Endothelial cell of umbilical vein (primary cell): ENCODE measurements around the gene AQP12B. TPM values are rescaled to one million over a fixed set of nuclear protein-coding genes. Genes with fewer than 3 reads are reported as not detected.

ENCODE experiments used
- BruUV-seq: library from RNA; stranded (reverse); fragments of 400-500 nt; replicated peaks from 2 replicates; lab custom pipeline; 2021; lab: Mats Ljungman, UMichigan
- CTCF ChIA-PET: fragments of 300-600, 350-600 bp; sonication (Branson Sonifier 250); formaldehyde crosslinking; loops from one replicate; lab custom pipeline; 2021; ENCODE audit warnings: antibody characterized with exemption, inconsistent platforms; lab: Charles Lee
- POLR2A ChIA-PET: fragments of 300-600, 350-600 bp; sonication (Branson Sonifier 250); formaldehyde crosslinking; loops from one replicate; lab custom pipeline; 2021; ENCODE audit warnings: antibody characterized with exemption, inconsistent platforms; lab: Charles Lee
- DNase-seq: peaks from one replicate; pipeline ENCODE4 v3.0.0-alpha.2; 2011; ENCODE audit warnings: low read depth, low spot score
- FAIRE-seq: peaks from 2 replicates; lab custom pipeline; 2011; peaks lifted over from hg19 to GRCh38; lab: Jason Lieb, UNC
- H2AFZ ChIP-seq: 2 replicates; pipeline ENCODE4 v1.6.0; 2012; ENCODE audit warnings: low read depth, low read length, control low read depth, inconsistent platforms
- H3K27ac ChIP-seq: 2 replicates; pipeline ENCODE4 v1.5.1; 2011; ENCODE audit warnings: low read depth, mild to moderate bottlenecking, control low read depth, low read length, moderate library complexity; ENCODE audit not compliant: insufficient read depth
- H3K27me3 ChIP-seq, 2 experiments: 2 replicates each; pipeline versions ENCODE4 v1.6.0 to v1.6.1; 2011; ENCODE audit warnings: low read length in 2 of 2, mixed read lengths in 1 of 2; ENCODE audit not compliant: control insufficient read depth in 2 of 2, insufficient read depth in 2 of 2
- H3K36me3 ChIP-seq, 2 experiments: 2 replicates in 1 of 2; 3 replicates in 1 of 2; pipeline ENCODE4 v1.5.1; 2011; ENCODE audit warnings: low read length in 2 of 2, mild to moderate bottlenecking in 1 of 2, moderate library complexity in 1 of 2; ENCODE audit not compliant: control insufficient read depth in 2 of 2, insufficient read depth in 2 of 2; ENCODE audit errors: extremely low read depth in 1 of 2
- H3K4me1 ChIP-seq: 3 replicates; pipeline ENCODE4 v1.5.1; 2011; ENCODE audit warnings: mild to moderate bottlenecking, low read length; ENCODE audit not compliant: control insufficient read depth, insufficient read depth; ENCODE audit errors: extremely low read depth
- H3K4me2 ChIP-seq: 2 replicates; pipeline ENCODE4 v1.6.1; 2011; ENCODE audit warnings: low read length, control low read depth, mixed read lengths; ENCODE audit not compliant: insufficient read depth
- H3K4me3 ChIP-seq, 3 experiments: fragments of 200-600 bp in 1 of 3; sonication (generic), shearing (Covaris generic) in 1 of 3; replicated peaks in 1 of 3; 2 replicates each; pipeline ENCODE4 v1.5.1; 2011 to 2016; ENCODE audit warnings: control low read depth in 3 of 3, low read length in 3 of 3, mild to moderate bottlenecking in 2 of 3, inconsistent platforms in 1 of 3, low read depth in 1 of 3, moderate library complexity in 1 of 3; ENCODE audit not compliant: insufficient read depth in 1 of 3
- H3K79me2 ChIP-seq: 2 replicates; pipeline ENCODE4 v1.6.0; 2012; ENCODE audit warnings: low read length, inconsistent platforms; ENCODE audit not compliant: control insufficient read depth, insufficient read depth
- H3K9ac ChIP-seq: replicated peaks from 2 replicates; pipeline ENCODE3; 2011; ENCODE audit warnings: low read length, control low read depth; ENCODE audit not compliant: insufficient read depth; ENCODE audit errors: extremely low read depth
- H3K9me1 ChIP-seq: replicated peaks from 3 replicates; pipeline ENCODE4 v1.6.0; 2011; ENCODE audit warnings: mild to moderate bottlenecking, low read length; ENCODE audit not compliant: control insufficient read depth, insufficient read depth; ENCODE audit errors: extremely low read depth
- H3K9me3 ChIP-seq: replicated peaks from 2 replicates; pipeline ENCODE4 v1.5.1; 2012; ENCODE audit warnings: low read length, inconsistent platforms; ENCODE audit not compliant: control insufficient read depth, insufficient read depth
- H4K20me1 ChIP-seq: replicated peaks from 2 replicates; pipeline ENCODE3; 2011; ENCODE audit warnings: mild to moderate bottlenecking, low read length; ENCODE audit not compliant: control insufficient read depth, insufficient read depth; ENCODE audit errors: extremely low read depth
- EZH2 ChIP-seq: IDR thresholded peaks from 2 replicates; pipeline ENCODE4 v1.6.1; 2012; ENCODE audit warnings: borderline replicate concordance, low read depth, mild to moderate bottlenecking, moderate library complexity, low read length, inconsistent platforms; ENCODE audit not compliant: severe bottlenecking
- FOS ChIP-seq: IDR thresholded peaks from 2 replicates; pipeline ENCODE4 v1.6.1; 2011; ENCODE audit warnings: mild to moderate bottlenecking, low read length, moderate library complexity, borderline replicate concordance; ENCODE audit not compliant: insufficient read depth
- GATA2 ChIP-seq: IDR thresholded peaks from 2 replicates; pipeline ENCODE4 v1.7.0; 2011; ENCODE audit warnings: low read depth, mild to moderate bottlenecking, moderate library complexity, mixed read lengths, low read length; ENCODE audit not compliant: insufficient read length, insufficient read depth
- JUN ChIP-seq: IDR thresholded peaks from 2 replicates; pipeline ENCODE4 v1.6.1; 2011; ENCODE audit warnings: borderline replicate concordance, low read depth; ENCODE audit not compliant: insufficient read length, insufficient read depth
- MYC ChIP-seq: IDR thresholded peaks from one replicate; pipeline ENCODE4 v1.6.1; 2011; ENCODE audit warnings: mild to moderate bottlenecking, low read depth, low read length
- POLR2A ChIP-seq: IDR thresholded peaks from 2 replicates; pipeline ENCODE4 v1.6.1; 2012; ENCODE audit warnings: low read depth, mild to moderate bottlenecking, control low read depth, low read length
- POLR2AphosphoS5 ChIP-seq: IDR thresholded peaks from 2 replicates; pipeline ENCODE4 v1.6.1; 2012; ENCODE audit warnings: low read depth, mild to moderate bottlenecking, control low read depth, low read length, moderate library complexity; ENCODE audit not compliant: insufficient read depth
- dilution Hi-C: fragments of 300-500 bp; cut with MboI; formaldehyde crosslinking; loops from one replicate; pipeline ENCODE4 v1.15.0; 2019; ENCODE audit warnings: low sequenced_read_pairs; ENCODE audit not compliant: extremely low pct_ligation_motif_present
- intact Hi-C: fragments of 100-400 bp; cut with micrococcal nuclease; formaldehyde crosslinking; loops from one replicate; pipeline ENCODE4 v1.10.0; 2022
- polyA plus RNA-seq, 4 experiments: library from polyadenylated mRNA; depleted of rRNA in 3 of 4; stranded (reverse) in 3 of 4; unstranded in 1 of 4; fragments of >200 nt; gene quantifications; 2 replicates each; pipeline versions ENCODE4 v1.2.1 to v1.2.3, GENCODE V29; 2011 to 2012; ENCODE audit warnings: missing spikeins in 1 of 4
- total RNA-seq: library from RNA; stranded (reverse); gene quantifications from 2 replicates; pipeline ENCODE4 v1.2.3, GENCODE V29; 2021
- TF ChIP-seq, protein P1 (sequence below), 2 donors: IDR thresholded peaks; 1 replicate in 1 of 2; 2 replicates in 1 of 2; pipeline ENCODE4 v1.5.1; 2011; ENCODE audit warnings: low read length in 2 of 2, mild to moderate bottlenecking in 2 of 2, moderate library complexity in 2 of 2, control low read depth in 1 of 2, inconsistent platforms in 1 of 2, low read depth in 1 of 2; ENCODE audit not compliant: insufficient read depth in 1 of 2; ENCODE audit errors: extremely low read depth in 1 of 2
- TF ChIP-seq, protein P2 (sequence below): IDR thresholded peaks from 2 replicates; pipeline ENCODE4 v1.6.1; 2011; ENCODE audit not compliant: insufficient read depth, insufficient read length

The AQP12B gene
- total and polyA plus RNA-seq, 2 donors (not counting 3 experiments of a cell fraction or from before 2014, with no cell fraction given): not detected

DNA sequence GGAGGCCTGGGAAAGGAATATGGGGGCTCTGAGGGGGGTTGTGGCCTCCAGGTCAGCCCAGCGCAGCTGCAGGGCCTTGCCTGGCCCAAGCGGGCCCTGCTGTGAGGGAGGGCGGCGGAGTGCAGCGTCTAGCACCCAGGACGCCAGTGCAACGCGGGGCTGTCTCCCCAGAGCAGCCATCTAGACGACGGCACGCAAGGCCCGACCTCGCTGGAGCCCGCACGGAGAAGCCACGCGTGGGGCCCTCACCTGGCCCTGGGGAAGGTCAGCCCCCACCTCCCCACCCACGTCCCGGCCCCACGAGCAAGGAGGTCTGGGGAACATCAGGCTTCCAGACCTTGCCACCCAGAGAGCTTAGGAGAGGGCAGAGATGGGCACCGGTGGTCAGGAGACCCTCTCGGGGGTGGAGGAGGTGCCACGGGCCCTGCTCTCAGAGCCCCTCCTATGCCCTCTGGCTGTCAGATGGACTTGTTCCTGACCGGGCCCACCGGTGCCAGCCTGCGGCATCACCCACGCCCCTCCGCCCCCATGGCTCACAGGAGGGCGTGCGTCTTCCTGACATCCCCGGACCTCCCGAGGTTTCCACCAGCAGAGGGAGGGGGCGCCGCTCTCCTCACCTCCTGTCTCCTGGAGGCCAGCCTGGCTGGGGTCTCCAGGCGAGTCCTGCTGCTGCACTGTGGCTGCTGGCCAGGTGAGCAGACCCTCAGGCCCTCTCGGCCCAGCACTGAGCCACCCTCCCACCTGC is 40.5 kb downstream of the AQP12B start:
- Histone ChIP-seq H3K27ac (no peak overlapping the region), H3K4me1 (no peaks in the 10 kb centered on the region), H3K79me2 (no peaks in the 10 kb centered on the region), H4K20me1 (no peaks in the 10 kb centered on the region), H3K9me1 (no peaks in the 10 kb centered on the region), H3K36me3 (no peaks in the 10 kb centered on the region), H2AFZ (no peak overlapping the region), H3K27me3 (no peaks in the 10 kb centered on the region), H3K4me2 (no peak overlapping the region), H3K4me3 (no peak overlapping the region), H3K9ac (no peak overlapping the region), H3K9me3 (no peaks in the 10 kb centered on the region)
- TF ChIP-seq, protein P1, sequence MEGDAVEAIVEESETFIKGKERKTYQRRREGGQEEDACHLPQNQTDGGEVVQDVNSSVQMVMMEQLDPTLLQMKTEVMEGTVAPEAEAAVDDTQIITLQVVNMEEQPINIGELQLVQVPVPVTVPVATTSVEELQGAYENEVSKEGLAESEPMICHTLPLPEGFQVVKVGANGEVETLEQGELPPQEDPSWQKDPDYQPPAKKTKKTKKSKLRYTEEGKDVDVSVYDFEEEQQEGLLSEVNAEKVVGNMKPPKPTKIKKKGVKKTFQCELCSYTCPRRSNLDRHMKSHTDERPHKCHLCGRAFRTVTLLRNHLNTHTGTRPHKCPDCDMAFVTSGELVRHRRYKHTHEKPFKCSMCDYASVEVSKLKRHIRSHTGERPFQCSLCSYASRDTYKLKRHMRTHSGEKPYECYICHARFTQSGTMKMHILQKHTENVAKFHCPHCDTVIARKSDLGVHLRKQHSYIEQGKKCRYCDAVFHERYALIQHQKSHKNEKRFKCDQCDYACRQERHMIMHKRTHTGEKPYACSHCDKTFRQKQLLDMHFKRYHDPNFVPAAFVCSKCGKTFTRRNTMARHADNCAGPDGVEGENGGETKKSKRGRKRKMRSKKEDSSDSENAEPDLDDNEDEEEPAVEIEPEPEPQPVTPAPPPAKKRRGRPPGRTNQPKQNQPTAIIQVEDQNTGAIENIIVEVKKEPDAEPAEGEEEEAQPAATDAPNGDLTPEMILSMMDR (IDR thresholded peaks at IDR 0.05; ENCODE audit: extremely low read depth in 1 of 2, insufficient read depth in 1 of 2, low read depth in 1 of 2, low read length in 2 of 2): no peak
- TF ChIP-seq, protein P2, sequence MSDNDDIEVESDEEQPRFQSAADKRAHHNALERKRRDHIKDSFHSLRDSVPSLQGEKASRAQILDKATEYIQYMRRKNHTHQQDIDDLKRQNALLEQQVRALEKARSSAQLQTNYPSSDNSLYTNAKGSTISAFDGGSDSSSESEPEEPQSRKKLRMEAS: no peak
- no peak for TF ChIP-seq EZH2
- no peak for TF ChIP-seq JUN
- TF ChIP-seq MYC: no peak
- TF ChIP-seq GATA2: no peak
- TF ChIP-seq POLR2AphosphoS5: no peak
- TF ChIP-seq POLR2A: no peak
- no peak for TF ChIP-seq FOS
- CTCF ChIA-PET: no interaction called here
- BruUV-seq: no TSS peak
- FAIRE-seq (no peak), DNase-seq (no peak)
- intact Hi-C loops: no loop called here
- POLR2A ChIA-PET: no interaction called here
- dilution Hi-C loops: no loop called here
